ENCODE measurements around the gene SMIM32.

- TF ChIP-seq POLR2A (IDR thresholded peaks at IDR 0.05) = no peak
- no peak for TF ChIP-seq CTCF (IDR thresholded peaks at IDR 0.05 in 8 of 11, conservative IDR thresholded peaks at IDR 0.05 in 3 of 11)
- TF ChIP-seq POLR2AphosphoS5 (IDR thresholded peaks at IDR 0.05) = no peak
Observed at GRCh38 chr5:136228136-136228757, 35.3 kb upstream of the SMIM32 start.

Measured in spleen (tissue), 7 donors.